GM13976 (cell line): ENCODE results near the gene SLC17A1.

Source experiments
- DNase-seq: peaks from one replicate; pipeline ENCODE4 v3.0.0; 2012; ENCODE audit warnings: low spot score
- in situ Hi-C: fragments of 300-500 bp; cut with MboI; formaldehyde crosslinking; loops from one replicate; pipeline ENCODE4 v1.12.0; 2022; ENCODE audit warnings: low sequenced_read_pairs, mixed read lengths, inconsistent platforms; ENCODE audit not compliant: unreplicated experiment
- TF ChIP-seq, protein P1 (sequence below): IDR thresholded peaks from 2 replicates; pipeline ENCODE4 v1.5.1; 2012; ENCODE audit warnings: borderline replicate concordance, mild to moderate bottlenecking; ENCODE audit not compliant: insufficient read depth; ENCODE audit errors: extremely low read depth, missing control alignments, control extremely low read depth

The SLC17A1 gene

DNA sequence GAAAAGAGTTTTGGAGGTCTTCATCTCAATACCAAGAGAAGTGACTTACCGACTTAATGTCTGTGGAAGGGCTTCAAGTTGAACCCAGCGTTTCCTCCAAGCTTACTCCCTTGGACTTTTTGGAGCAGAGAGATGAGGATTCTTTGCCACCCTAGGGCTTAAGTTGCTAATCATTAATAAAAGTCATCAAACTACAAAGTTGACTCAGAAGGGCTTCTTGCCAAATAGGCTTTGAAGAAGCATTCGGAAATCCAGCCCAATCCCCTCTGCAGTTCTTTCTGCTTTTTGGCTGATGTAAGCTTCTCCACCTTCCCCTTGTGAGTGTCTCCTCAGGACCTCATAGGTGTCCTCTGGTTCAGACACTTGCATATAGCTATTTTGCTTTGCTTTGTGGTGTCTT lies 42.3 kb upstream of the SLC17A1 start, which contains the start of gene SLC17A3:
TSS of gene SLC17A3 (minus strand) at position 126 of the 400 bp plus-strand sequence. CDS start 5,856 bp downstream, outside the sequence.
- no peak for DNase-seq
- TF ChIP-seq, protein P1, sequence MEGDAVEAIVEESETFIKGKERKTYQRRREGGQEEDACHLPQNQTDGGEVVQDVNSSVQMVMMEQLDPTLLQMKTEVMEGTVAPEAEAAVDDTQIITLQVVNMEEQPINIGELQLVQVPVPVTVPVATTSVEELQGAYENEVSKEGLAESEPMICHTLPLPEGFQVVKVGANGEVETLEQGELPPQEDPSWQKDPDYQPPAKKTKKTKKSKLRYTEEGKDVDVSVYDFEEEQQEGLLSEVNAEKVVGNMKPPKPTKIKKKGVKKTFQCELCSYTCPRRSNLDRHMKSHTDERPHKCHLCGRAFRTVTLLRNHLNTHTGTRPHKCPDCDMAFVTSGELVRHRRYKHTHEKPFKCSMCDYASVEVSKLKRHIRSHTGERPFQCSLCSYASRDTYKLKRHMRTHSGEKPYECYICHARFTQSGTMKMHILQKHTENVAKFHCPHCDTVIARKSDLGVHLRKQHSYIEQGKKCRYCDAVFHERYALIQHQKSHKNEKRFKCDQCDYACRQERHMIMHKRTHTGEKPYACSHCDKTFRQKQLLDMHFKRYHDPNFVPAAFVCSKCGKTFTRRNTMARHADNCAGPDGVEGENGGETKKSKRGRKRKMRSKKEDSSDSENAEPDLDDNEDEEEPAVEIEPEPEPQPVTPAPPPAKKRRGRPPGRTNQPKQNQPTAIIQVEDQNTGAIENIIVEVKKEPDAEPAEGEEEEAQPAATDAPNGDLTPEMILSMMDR: no peak
- in situ Hi-C loops: no loop called here

DNA sequence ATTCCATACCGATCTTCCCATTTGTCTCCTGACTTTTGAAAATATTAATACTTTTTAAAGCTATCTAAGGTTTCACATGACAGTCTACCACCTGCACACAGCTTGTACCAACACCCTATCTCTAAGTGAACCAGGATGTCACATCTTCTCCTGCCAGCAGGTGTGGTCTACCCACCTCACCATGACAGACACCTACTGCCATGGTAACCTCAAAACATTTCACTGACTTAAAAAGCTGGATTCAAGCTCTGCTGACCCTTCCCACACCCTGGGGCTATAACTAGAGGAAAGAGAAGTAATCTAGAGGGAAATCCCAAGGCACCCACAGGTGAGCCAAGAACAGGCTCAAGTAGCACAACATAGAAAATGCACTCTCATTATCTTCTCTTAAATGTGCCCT lies 41.0 kb upstream of the SLC17A1 start:
- no peak for DNase-seq
- in situ Hi-C loops: no loop called here
- TF ChIP-seq, protein P1: no peak

DNA sequence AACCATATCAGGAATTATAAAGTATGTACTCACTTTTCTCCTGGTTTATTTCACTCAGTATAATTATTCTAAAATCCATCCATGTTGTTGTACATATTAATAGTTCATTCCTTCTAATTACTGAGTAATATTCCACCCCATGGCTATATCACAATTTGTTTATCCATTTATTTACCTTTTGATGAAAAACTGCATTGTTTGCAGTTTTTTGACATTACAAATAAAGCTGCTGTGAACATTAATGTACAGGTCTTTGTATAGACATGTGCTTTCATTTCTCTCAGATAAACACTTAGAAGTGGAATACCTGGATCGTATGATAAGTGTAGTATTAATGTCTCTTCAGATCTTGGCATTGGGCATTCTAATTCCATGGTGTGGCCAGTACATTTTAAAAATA lies 38.0 kb upstream of the SLC17A1 start:
- in situ Hi-C loops: no loop called here
- TF ChIP-seq, protein P1: no peak
- no peak for DNase-seq

DNA sequence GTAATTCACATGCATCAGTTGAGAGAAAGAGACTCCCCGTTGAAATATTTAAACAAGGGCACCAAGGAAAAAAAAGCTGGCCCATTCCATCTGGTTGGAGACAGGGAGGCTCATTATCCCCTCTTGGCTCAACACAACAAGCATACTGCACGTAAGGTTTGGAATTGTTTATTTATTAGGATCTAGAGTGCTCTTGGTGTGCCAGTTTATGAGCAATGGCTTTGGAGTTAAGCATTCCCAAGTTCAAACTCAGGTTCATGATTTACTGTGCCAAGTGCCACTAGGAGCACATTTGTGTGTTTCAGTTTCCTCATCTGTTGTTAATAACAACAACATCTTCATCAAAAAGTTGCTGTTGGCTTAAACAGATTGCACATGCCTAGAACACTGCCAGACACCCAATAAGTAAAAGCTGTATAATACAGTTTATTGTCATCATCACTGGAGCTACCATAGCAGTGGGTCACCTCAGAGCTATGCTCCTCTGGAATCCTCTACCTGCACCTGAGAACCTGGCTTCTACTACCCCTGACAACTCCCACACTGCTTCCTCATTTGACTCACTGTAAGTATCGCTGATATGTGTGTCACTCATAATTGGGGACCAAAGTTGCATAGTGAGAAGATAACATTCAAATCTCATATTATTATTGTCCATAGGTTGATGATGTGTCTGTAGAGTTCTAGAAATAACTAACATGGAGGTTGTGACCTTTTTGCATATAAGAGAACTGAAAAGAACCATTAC lies 36.8 kb upstream of the SLC17A1 start:
- DNase-seq: no peak
- in situ Hi-C loops: no loop called here
- TF ChIP-seq, protein P1: no peak

- TF ChIP-seq, protein P1: no peak
- DNase-seq: no peak
- in situ Hi-C loops: no loop called here
Measured at GRCh38 chr6:25866011-25866410, 34.2 kb upstream of the SLC17A1 start.

DNA sequence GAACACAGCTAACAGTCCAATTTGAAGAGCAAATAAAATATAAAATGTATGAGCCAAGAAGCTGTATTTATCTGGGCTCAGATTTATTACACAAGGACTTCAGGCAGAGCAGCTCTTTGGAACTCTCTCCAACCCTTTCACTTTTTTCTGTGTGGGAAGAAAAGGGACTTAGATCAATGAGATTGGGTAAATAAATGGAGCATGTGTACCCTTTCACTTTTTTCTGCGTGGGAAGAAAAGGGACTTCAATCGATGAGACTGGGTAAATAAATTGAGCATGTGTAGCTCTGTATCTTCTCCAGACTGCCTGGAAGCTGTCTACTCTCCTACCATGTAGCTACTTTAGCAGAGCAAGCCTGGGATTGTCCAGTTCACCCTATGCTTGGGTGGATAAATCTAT lies 31.5 kb upstream of the SLC17A1 start:
- DNase-seq: no peak
- in situ Hi-C loops: no loop called here

More for the DNA sequence above, 31.5 kb upstream of the SLC17A1 start:
- TF ChIP-seq, protein P1: no peak
